CD1c-positive myeloid dendritic cell (primary cell): Measurements from ENCODE around the gene C6orf15.

ENCODE experiments used
- DNase-seq: peaks from one replicate; pipeline ENCODE4 v3.0.0-alpha.2; 2016; ENCODE audit errors: extremely low spot score

C6orf15 gene

DNA sequence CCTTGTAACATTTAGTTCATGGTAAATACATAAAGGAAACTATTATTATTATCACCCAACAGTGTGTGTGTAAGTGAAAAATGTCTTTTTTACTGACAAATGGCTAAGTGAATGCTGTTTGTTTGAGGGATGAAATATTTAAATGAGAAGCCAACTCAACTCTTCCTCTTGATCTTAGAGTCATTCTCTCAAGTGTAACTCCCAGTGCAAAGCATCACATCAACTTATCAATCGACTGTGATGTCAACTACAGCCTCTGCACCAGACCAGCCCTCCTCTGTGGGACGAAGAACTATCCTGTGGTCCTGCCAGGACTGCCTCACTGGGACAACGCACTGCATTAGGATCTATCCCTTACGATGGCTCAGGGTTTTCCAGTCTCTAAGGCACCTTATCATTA lies 5.3 kb downstream of the C6orf15 start:
- no peak for DNase-seq

GRCh38 chr6:31103136-31103535 lies 9.2 kb downstream of the C6orf15 start:
- no peak for DNase-seq

- no peak for DNase-seq
These were observed 13.9 kb downstream of the C6orf15 start for GRCh38 chr6:31098449-31098938.

GRCh38 chr6:31096656-31097055 lies 15.7 kb downstream of the C6orf15 start:
- DNase-seq = no peak

GRCh38 chr6:31096215-31096614 lies 16.2 kb downstream of the C6orf15 start:
- DNase-seq = no peak

- DNase-seq = no peak
These were observed 17.9 kb downstream of the C6orf15 start for GRCh38 chr6:31094389-31094881.

DNA sequence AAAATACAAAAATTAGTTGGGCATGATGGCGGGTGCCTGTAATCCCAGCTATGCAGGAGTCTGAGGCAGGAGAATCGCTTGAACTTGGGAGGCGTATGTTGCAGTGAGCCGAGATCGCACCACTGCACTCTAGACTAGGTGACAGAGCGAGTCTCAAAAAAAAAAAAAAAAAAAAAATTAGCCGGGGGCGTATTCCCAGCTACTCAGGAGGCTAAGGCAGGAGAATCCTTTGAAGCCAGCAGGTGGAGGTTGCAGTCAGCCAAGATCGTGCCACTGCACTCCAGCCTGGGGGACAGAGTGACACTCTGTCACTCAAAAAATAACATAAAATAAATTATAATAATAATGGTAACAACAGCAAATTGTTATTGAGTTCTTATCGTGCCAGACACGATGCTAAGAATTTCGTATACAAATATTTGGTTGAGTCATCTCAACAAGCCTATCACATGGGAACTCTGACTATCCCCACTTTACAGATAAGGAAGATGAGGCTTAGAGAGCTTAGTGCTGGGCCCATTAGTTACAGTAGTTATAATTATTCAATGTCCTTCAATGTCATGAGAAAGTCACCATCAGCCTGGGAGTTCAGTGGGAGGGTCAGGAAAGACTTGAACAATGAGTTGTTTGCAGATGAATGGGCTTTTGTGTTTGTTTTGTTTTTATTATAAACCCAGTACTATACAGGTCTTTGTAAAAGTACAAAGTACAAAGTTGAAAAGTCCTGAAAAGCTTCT lies 19.4 kb downstream of the C6orf15 start:
- DNase-seq = no peak

DNA sequence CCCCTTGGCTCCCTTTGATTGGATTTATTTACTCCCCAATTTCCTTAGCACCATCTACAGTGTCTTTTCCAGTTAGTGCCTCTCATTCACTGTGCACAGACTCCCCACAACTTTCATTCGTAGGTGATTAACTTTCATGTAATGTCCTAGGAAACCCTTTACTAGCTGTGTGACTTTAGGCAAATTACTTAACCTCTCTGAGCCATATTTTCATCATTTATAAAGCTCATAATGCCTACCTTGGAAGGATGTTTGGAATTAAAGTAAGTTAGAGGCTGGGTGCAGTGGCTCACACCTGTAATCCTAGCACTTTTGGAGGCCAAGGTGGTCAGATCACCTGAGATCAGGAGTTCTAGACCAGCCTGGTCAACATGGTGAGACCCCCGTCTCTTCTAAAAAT lies 20.1 kb downstream of the C6orf15 start:
- DNase-seq = no peak

GRCh38 chr6:31091680-31092079 lies 20.7 kb downstream of the C6orf15 start:
- DNase-seq = no peak

GRCh38 chr6:31090973-31091364 lies 21.4 kb downstream of the C6orf15 start:
- no peak for DNase-seq

DNA sequence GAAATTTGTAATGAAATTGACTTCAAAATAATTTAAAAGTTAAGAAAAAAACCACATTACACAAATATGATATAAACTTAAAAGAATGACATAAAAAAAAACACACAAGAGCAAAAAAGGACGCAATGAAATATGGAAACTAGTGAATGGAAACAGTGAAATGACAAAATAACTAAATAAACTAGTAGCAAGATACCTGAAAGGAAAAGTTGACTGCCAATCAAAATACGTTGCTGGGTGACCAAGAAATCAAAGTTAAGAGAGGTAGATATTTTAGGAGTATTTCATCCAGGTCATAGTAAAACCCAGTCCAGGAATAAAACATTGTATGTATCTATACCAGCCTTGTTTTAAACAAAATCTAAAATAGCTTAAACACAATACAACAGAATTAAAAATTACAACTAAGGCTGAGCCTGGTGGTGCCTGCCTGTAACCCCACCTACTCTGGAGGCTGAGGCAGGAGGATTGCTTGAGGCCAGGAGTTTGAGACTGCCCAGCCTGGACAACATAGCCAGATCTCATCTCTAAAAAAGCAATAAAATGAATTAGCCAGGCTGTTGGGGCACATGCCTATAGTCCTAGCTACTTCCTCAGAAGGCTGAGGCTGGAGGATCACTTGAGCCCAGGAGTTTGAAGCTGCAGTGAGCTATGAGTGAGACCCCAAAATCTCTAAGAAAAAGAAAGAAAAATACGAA lies 22.0 kb downstream of the C6orf15 start:
- DNase-seq = no peak

DNA sequence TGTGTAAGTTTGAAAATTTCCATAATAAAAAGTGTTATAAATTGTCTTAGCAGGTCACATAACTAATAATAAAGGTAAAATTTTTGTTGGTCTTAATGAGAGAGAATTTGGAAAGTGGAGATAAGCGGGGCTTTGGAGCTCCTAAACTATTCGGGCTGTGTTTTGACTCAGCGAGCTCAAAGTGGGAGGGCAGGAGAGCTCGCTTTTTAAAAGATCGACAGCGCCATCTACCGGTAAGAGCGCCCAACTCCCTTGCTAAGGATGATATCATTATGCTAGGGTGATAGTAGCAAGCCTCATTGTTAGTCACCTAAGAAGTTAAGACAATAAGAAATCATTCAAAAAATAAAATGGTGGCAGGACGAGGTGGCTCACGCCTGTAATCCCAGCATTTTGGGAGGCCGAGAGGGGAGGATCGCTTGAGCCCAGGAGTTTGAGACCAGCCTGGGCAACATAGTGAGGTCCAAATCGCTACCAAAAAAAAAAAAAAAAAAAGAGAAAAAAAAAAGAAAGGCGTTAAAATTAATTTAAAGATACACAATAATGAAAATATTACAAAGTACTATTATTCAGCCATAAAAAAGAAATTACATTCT lies 24.8 kb downstream of the C6orf15 start:
- DNase-seq = peak; percentile 95

DNA sequence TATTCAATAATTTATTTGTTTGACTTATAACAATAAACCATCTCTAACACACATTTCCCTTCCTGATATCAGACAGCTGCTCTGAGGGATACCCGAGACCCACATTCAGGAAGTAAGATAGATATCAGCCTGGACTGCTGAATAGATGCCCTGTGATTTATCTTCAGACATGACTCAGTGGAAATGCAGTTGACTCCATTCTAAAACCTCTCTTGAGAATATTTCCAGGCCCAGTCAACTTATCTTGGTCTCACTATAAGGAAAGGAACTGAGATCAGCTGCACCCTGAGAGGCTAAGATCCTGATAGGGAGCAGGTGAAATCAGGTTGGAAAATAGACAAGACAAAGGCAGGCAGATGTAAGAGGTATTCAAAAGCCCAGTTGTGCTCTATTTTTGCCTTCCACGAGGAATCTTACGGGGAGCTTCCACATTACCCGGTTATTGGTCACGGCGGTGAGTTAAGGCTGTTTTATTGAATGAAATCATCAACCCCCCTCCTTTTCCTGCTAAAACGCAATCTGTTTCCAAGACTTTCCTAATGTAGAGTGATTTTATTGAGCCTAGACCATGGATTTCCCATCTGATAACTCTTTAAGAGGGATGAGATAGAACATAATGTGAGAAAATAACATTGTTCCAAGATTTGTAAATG lies 25.5 kb downstream of the C6orf15 start:
- no peak for DNase-seq

GRCh38 chr6:31083742-31084354 lies 28.5 kb downstream of the C6orf15 start:
- peak; percentile 46 for DNase-seq

GRCh38 chr6:31081872-31082271 lies 30.5 kb downstream of the C6orf15 start:
- DNase-seq = no peak

- peak; percentile 74 for DNase-seq
These were observed 32.6 kb downstream of the C6orf15 start for GRCh38 chr6:31079656-31080261.

GRCh38 chr6:31076611-31077010 lies 35.8 kb downstream of the C6orf15 start:
- DNase-seq = no peak

GRCh38 chr6:31075528-31075927 lies 36.8 kb downstream of the C6orf15 start:
- no peak for DNase-seq

DNA sequence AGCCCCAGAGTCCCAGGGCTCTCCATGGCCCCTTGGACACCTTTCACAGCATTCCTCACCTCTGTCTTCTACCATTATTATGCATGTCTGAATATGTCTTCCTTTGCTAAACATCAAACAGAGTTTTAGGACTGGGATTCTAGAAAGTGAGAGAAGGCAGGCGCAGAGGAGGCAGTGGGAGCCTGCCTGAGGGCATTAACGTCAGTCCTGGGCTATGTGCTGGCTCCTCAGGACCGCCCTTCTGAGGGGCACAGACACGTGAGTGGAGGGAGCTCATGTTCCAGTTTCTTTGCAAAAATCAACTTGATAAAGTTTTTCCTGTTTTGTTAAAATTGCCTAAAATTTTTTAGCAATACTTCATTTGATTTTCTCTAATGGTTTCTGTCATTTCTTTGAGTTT lies 38.0 kb downstream of the C6orf15 start:
- no peak for DNase-seq

GRCh38 chr6:31070711-31071197 lies 41.6 kb downstream of the C6orf15 start:
- DNase-seq = no peak

DNA sequence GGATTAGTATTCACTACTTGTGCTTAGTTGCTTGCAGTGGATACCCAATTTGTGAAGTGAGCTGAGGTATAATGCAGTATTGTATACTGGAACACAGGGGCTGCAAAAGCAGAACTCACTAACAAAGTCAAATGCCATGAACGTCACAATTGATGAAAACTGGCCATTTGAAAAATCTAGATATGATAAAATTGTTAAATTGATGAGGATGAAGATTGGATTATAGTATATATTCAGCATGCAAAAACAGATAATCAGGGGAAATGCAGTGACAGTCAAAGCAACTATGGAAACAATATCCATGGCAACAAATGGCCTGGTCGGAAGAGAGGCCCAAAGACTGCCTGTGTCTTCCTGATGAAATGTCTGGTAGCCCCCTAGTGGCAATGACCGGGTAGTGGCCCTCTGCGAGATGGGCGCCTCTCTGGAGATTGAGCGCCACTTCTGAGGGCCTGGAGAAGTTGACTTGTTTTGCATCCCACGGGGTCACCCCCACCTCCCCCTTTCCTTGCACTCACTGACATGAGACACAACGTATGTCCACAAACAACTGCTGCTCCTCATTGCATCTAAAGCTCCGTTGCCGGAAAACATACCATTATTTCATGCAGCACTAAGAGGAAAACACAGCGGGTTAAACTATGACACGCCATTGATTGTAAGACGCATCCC lies 43.6 kb downstream of the C6orf15 start:
- peak; percentile 77 for DNase-seq
